GM21447 (cell line): ENCODE results near the gene OSTF1.
A peak's percentile ranks its signal among the peaks of the same experiment; 100 is the strongest.

Experiments used
- ATAC-seq: cut with Tn5 transposase; IDR thresholded peaks from one replicate; pipeline ENCODE4 v1.9.1; 2021; ENCODE audit not compliant: unreplicated experiment

The OSTF1 gene

GRCh38 chr9:75084081-75084672 is 4.1 kb upstream of the OSTF1 start:
- no peak for ATAC-seq

- ATAC-seq = no peak
Measured at GRCh38 chr9:75085640-75086039, 2.7 kb upstream of the OSTF1 start.

- no peak for ATAC-seq
Measured at GRCh38 chr9:75086541-75087288, 1.6 kb upstream of the OSTF1 start.

- ATAC-seq = peak; percentile 33
Measured at GRCh38 chr9:75087289-75087823, 958 bp upstream of the OSTF1 start.

DNA sequence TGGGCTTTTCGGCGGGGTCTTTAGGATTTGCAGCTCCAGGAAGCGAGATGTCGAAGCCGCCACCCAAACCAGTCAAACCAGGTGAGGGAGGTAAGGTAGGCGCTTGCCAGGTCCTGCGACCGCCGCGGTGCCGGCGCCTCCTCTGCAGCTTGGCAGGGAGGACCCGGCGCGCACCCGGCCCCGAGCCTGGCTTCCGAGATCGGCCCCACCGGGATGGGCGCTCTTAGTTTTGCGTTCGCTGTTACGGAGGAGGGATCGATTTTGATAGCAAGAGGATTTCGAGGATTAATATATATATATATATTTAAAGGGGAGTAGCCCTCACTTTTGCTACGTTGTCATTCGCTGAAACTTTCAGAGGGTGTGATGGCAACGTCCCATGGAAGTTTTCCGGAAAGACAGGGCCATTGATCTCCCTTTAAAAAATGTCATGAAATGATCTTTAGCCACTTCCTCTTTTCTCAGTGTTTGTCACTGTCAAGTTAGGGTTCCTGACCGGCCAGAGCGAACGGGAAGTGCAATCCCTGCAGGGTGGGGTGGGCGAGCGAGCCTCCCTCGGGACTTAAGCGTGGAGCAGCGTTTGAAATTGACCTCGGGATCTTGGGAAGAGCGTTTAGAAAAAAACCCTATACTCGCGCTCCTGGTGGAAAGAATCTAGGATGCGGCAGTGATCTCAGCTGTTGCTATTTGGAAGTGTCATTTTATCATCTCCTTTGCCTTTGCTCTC is 495 bp downstream of the OSTF1 start:
- peak; percentile 45 for ATAC-seq

DNA sequence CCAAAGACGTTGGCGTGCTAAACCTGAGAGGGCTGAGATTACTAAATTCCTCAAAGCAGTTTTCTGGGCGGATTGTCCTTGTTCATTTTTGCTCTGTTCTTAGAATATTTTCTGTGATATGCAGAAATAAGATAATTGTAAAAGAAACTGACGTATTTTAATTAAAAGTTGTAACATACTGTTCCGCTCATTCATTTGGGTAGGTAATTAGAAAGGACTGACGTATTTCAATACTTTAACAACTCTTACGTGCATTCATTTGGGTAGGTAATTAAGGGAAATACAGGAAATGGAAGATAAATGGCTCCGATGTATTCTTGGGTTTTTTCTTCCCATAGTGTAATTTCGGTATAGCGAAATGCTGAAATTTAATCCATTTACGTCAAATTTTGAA is 1.1 kb downstream of the OSTF1 start:
- ATAC-seq = no peak

DNA sequence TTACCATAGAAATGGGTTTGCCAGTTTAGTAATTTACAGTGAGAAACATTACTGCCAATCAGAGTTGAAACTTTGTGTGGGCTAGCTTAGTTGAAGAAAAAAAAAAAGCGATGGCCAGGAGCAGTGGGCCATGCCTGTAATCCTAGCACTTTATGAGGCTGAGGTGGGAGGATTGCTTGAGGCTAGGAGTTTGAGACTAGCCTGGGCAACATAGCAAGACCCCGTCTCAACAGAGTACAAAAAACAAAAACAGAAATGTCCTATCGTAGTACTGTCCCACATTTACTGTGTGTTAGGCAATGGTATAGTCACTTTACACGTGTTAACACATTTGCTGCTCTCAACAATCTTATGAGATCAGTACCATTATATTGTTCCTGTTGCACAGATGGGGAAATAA is 2.3 kb downstream of the OSTF1 start:
- ATAC-seq = no peak

DNA sequence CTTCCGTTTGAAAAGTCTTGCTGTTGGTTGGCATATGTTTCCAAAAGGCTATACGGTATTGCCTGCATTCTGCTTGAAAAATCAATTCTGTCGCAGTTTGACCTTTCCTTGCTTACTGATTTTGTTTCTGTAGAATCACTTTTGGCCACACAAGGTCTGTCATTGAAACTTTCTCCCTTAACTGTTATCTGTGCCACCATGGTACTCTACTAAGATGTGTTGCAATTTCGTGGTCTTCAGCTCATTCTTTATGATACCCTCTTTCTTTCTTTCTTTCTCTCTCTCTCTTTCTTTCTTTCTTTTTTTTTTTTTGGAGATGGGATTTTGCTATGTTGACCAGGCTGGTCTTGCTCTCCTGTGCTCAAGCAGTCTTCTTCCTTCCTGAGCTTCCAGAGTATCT is 4.5 kb downstream of the OSTF1 start:
- no peak for ATAC-seq

DNA sequence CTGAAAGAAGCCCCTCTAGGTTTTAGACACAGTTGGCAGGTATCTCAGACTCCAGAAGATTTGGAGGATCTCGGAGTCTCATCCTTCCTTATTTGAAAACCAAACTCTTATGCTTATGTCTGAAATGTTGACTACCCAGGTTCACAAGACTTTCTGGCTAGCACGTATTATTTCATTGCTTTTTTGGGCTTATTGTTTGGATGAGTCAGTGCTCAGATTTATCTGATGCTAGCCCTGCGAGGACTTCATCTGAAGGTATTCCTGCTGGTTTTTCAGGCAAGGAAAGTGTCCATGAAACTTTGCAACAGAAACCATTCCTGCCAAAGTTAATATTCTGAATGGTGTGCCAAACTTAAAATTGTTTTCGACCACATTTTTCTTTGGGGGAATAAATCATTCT is 8.5 kb downstream of the OSTF1 start:
- ATAC-seq = no peak

- no peak for ATAC-seq
Measured at GRCh38 chr9:75101004-75101588, 12.8 kb downstream of the OSTF1 start.

DNA sequence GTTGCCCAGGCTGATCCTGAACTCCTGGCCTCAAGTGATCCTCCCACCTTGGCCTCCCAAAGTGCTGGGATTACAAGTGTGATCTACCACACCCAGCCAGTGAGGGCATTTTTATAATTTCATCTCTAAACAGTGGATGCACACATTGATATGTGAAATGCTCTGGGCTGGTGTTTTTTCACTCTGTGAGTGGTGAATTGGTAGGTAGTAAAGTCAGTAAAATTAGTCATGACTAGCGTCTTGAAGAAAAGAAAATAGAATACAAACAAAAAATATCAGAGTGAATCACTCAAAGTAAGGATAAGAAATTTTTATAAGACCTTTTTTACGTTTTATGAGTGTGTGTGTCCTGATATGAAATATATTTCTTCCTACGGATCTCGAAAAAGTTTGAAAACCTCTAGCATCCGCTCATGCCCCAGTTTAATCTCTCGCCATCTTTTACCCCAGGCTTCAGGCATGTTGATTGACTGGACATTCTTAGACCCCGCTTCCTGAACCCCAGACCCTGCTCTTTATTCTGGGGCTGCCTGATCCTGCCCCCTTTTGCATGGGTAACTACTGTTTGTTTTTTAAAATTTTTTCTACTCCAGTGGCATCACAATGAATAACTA is 14.0 kb downstream of the OSTF1 start:
- no peak for ATAC-seq

DNA sequence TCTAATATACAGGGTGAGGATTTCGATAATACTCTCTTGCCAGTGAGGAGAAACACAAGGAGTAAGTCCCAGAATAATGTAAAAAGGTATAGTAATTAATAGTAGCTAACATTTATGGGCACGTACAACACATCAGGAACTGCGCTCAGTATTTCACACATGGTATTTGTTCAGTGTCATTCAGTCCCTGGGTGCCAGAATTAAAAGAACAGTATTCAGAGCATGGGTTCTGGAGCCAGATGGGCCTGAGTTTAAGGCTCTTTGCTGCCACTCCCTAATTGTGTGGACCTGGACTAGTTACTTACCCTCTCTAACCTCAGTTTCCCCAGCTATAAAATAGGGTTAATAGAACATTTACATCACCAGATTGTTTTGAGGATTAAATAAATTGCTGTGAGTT is 16.3 kb downstream of the OSTF1 start:
- ATAC-seq = no peak

DNA sequence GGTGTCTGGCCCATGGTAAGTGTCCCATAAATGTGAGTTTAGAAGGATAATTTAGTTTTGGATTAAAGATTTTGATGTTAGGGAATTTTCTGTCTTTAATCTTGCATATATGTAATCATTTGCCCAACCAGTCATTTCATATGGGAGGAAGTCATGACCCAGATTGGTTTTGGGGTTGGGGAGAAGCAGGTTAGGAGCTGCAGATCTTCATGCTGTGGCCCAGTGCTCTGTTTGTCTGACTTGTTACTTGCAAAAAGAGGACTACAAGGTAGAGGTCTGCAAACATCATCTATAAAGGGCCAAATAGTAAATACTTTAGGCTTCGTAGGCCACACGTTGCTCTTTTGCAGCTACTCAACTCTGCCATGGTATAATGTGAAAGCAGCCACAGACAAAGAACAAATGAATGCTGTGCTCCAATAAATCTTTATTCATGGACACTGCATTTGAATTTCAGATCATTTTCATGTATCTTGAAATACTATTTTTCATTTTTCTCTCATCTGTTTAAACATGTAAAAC is 16.8 kb downstream of the OSTF1 start:
- no peak for ATAC-seq

- ATAC-seq = no peak
Measured at GRCh38 chr9:75105841-75106240, 17.5 kb downstream of the OSTF1 start.

DNA sequence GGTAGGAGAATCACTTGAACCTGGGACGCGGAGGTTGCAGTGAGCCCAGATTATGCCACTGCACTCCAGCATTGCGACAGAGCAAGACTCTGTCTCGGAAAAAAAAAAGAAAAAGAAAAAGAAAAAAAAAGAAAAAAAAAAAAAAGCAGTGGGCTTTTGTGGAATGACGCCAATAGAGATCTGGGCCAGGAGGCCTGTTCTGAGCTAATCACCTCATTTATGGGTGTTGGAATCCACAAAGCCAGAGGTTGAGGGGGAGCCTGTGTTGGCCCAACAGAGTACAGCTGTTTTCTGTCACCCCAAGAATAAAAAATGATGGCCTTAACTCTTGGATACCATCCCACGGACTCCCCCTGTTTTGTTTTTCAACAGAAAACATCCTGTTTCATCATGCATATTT is 18.5 kb downstream of the OSTF1 start:
- ATAC-seq = no peak

DNA sequence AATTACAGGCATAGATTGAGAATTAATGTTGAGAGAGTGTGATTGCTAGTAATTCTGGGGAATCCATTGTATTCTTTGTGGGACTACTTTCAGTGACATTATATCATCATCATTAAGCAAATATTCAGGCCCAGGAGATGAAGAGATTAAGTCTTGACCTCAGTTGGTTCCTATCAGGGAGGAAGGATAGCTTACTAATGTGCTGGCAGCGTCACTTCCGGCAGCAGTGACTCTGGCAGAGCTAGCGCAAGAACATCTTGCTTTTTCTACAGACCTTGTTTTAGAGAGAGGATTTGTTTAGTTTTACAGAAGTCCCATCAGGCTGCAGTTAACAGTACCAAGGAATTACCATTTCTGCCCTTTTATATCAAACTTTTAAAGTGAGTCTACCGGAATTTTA is 20.3 kb downstream of the OSTF1 start:
- no peak for ATAC-seq

DNA sequence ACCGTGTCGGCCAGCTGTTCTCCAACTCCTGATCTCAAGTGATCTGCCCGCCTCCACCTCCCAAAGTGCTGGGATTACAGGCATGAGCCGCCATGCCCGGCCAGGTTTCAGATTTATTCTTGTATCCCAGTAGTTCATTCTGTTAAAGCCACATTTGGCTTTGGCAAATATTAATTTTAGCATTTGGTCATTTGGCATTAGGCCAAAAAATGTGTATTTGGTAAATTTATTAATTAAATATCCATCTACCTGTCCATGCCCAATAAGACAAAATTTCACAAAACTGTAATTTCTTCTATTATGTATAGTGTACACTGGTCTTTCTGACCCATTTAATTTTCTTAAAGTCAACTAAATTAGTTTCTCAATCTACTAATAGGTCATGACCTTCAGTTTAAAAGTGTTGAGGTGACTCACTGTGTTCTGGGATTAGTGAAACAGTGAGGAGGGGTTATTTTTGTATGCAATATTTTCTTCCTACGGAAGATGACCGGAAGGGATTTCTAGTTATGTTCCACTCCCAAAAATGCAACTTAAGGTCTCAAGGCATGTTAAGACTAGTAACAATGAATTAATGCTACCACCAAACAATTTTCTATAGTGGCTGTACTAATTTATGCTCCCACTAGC is 21.0 kb downstream of the OSTF1 start:
- ATAC-seq = no peak

- ATAC-seq = no peak
Measured at GRCh38 chr9:75111019-75111622, 22.8 kb downstream of the OSTF1 start.

- no peak for ATAC-seq
Measured at GRCh38 chr9:75112789-75113188, 24.5 kb downstream of the OSTF1 start.

DNA sequence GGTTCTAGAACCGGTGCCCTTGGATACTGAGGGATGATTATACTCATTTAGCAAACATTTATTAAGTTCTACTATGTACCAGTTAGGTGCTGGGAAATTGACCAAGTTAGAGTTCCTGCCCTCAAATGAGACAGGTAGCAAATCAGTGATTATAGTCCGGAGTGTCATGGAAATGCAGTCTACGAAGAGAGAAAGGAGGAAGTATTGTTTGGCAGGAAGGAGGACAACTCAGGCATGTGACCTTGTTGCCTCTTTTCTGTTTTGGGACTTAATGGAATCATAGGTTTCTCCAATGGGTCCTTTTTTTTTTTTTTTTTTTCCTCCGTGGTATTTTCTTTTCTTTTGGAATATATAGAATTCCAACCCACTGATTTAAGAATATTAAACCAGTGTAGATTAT is 28.0 kb downstream of the OSTF1 start:
- ATAC-seq = no peak
